H9 (cell line): ENCODE results near the gene LONP2. TPM values are rescaled to one million over a fixed set of nuclear protein-coding genes. Genes with fewer than 3 reads are reported as not detected.

Source experiments
- DNase-seq: peaks from one replicate; pipeline ENCODE4 v3.0.0-alpha.2; 2017
- H2AFZ ChIP-seq: one replicate; pipeline ENCODE4 v1.6.1; 2013; ENCODE audit warnings: mild to moderate bottlenecking, low read length, control low read depth, moderate library complexity
- H2AK5ac ChIP-seq: 2 replicates; pipeline ENCODE4 v1.6.1; 2013; ENCODE audit warnings: low read length, control low read depth, mixed read lengths; ENCODE audit not compliant: insufficient read length
- H2BK120ac ChIP-seq: one replicate; pipeline ENCODE4 v1.6.1; 2013; ENCODE audit warnings: low read depth, mild to moderate bottlenecking, low read length, control low read depth, inconsistent platforms; ENCODE audit not compliant: poor library complexity, severe bottlenecking
- H2BK12ac ChIP-seq: 2 replicates; pipeline ENCODE4 v1.6.1; 2013; ENCODE audit warnings: low read length, control low read depth, mixed read lengths, low read depth; ENCODE audit not compliant: insufficient read length
- H2BK15ac ChIP-seq: 2 replicates; pipeline ENCODE4 v1.6.1; 2013; ENCODE audit warnings: low read depth, low read length, control low read depth
- H2BK20ac ChIP-seq: one replicate; pipeline ENCODE4 v1.6.1; 2013; ENCODE audit warnings: low read depth, mild to moderate bottlenecking, low read length, control low read depth, inconsistent platforms; ENCODE audit not compliant: poor library complexity, severe bottlenecking
- H2BK5ac ChIP-seq: 2 replicates; pipeline ENCODE4 v1.6.1; 2013; ENCODE audit warnings: low read length, control low read depth, mixed read lengths; ENCODE audit not compliant: insufficient read length
- H3K14ac ChIP-seq: 2 replicates; pipeline ENCODE4 v1.6.1; 2013; ENCODE audit warnings: low read length, control low read depth; ENCODE audit not compliant: insufficient read depth
- H3K18ac ChIP-seq: 2 replicates; pipeline ENCODE4 v1.6.1; 2013; ENCODE audit warnings: low read depth, mild to moderate bottlenecking, mixed read lengths, low read length, control low read depth; ENCODE audit not compliant: insufficient read length
- H3K23ac ChIP-seq: 2 replicates; pipeline ENCODE4 v1.6.1; 2013; ENCODE audit warnings: low read length, control low read depth, mixed read lengths, low read depth; ENCODE audit not compliant: insufficient read length
- H3K23me2 ChIP-seq: 2 replicates; pipeline ENCODE4 v1.6.1; 2013; ENCODE audit warnings: low read depth, mild to moderate bottlenecking, mixed read lengths, low read length, control low read depth; ENCODE audit not compliant: insufficient read length, poor library complexity, severe bottlenecking
- H3K27ac ChIP-seq: 2 replicates; pipeline ENCODE4 v1.5.1; 2013; ENCODE audit warnings: low read length, control low read depth, mixed read lengths, low read depth; ENCODE audit not compliant: insufficient read length
- H3K27me3 ChIP-seq: 2 replicates; pipeline ENCODE4 v1.6.1; 2013; ENCODE audit warnings: low read length, control low read depth, inconsistent platforms; ENCODE audit not compliant: insufficient read depth
- H3K4ac ChIP-seq: 2 replicates; pipeline ENCODE4 v1.6.1; 2013; ENCODE audit warnings: low read depth, mild to moderate bottlenecking, control low read depth, inconsistent platforms, low read length, moderate library complexity
- H3K4me1 ChIP-seq: 2 replicates; pipeline ENCODE4 v1.6.1; 2013; ENCODE audit warnings: low read length, control low read depth, inconsistent platforms; ENCODE audit not compliant: insufficient read depth
- H3K4me2 ChIP-seq: 2 replicates; pipeline ENCODE4 v1.6.1; 2013; ENCODE audit warnings: low read length, control low read depth, mixed read lengths; ENCODE audit not compliant: insufficient read length, insufficient read depth
- H3K56ac ChIP-seq: 2 replicates; pipeline ENCODE4 v1.6.1; 2013; ENCODE audit warnings: low read depth, mild to moderate bottlenecking, mixed read lengths, low read length, control low read depth; ENCODE audit not compliant: insufficient read length
- H3K79me1 ChIP-seq: 2 replicates; pipeline ENCODE4 v1.6.1; 2013; ENCODE audit warnings: low read depth, mild to moderate bottlenecking, moderate library complexity, low read length, control low read depth, inconsistent platforms; ENCODE audit not compliant: insufficient read depth, poor library complexity, severe bottlenecking
- H3K79me2 ChIP-seq: 2 replicates; pipeline ENCODE4 v1.6.1; 2013; ENCODE audit warnings: low read length, control low read depth, inconsistent platforms; ENCODE audit not compliant: insufficient read depth
- H3K9ac ChIP-seq: 2 replicates; pipeline ENCODE4 v1.6.1; 2013; ENCODE audit warnings: low read length, control low read depth, mixed read lengths; ENCODE audit not compliant: insufficient read length; ENCODE audit errors: extremely low read depth
- H3K9me3 ChIP-seq: one replicate; pipeline ENCODE4 v1.6.1; 2013; ENCODE audit warnings: low read depth, low read length, inconsistent platforms; ENCODE audit not compliant: control insufficient read depth
- H3T11ph ChIP-seq: one replicate; pipeline ENCODE4 v1.6.1; 2013; ENCODE audit warnings: mild to moderate bottlenecking, low read length, control low read depth, inconsistent platforms
- H4K20me1 ChIP-seq: one replicate; pipeline ENCODE4 v1.6.1; 2013; ENCODE audit not compliant: control insufficient read depth, insufficient read length, insufficient read depth
- H4K5ac ChIP-seq: 2 replicates; pipeline ENCODE4 v1.6.1; 2013; ENCODE audit warnings: low read depth, mild to moderate bottlenecking, mixed read lengths, low read length, control low read depth; ENCODE audit not compliant: insufficient read length
- H4K8ac ChIP-seq: replicated peaks from 2 replicates; pipeline ENCODE4 v1.6.1; 2013; ENCODE audit warnings: low read length, control low read depth, mixed read lengths, low read depth; ENCODE audit not compliant: insufficient read length
- H4K91ac ChIP-seq: 2 replicates; pipeline ENCODE4 v1.6.1; 2013; ENCODE audit warnings: low read depth, mild to moderate bottlenecking, moderate library complexity, mixed read lengths, low read length, control low read depth; ENCODE audit not compliant: insufficient read length
- H3K27ac Mint-ChIP-seq, 3 experiments: 2 replicates in 2 of 3; 3 replicates in 1 of 3; pipeline ENCODE4 v1.8.0; 2020 to 2021; ENCODE audit warnings: mixed read lengths in 3 of 3, mild to moderate bottlenecking in 1 of 3, moderate library complexity in 1 of 3
- H3K27me3 Mint-ChIP-seq: 2 replicates; pipeline ENCODE4 v1.8.0; 2021; ENCODE audit warnings: low read depth, mild to moderate bottlenecking, moderate library complexity, mixed read lengths
- H3K36me3 Mint-ChIP-seq, 3 experiments: 2 replicates in 2 of 3; 3 replicates in 1 of 3; pipeline ENCODE4 v1.8.0; 2020 to 2021; ENCODE audit warnings: low read depth in 3 of 3, mixed read lengths in 3 of 3; ENCODE audit not compliant: insufficient read depth in 1 of 3
- H3K4me1 Mint-ChIP-seq, 2 experiments: 2 replicates each; pipeline ENCODE4 v1.8.0; 2020; ENCODE audit warnings: mixed read lengths in 2 of 2
- H3K4me3 Mint-ChIP-seq, 2 experiments: 2 replicates in 1 of 2; 3 replicates in 1 of 2; pipeline ENCODE4 v1.8.0; 2020 to 2021; ENCODE audit warnings: mild to moderate bottlenecking in 2 of 2, mixed read lengths in 2 of 2, moderate library complexity in 1 of 2
- H3K9me3 Mint-ChIP-seq, 2 experiments: 2 replicates in 1 of 2; 3 replicates in 1 of 2; pipeline ENCODE4 v1.8.0; 2020; ENCODE audit warnings: mild to moderate bottlenecking in 2 of 2, mixed read lengths in 2 of 2, moderate library complexity in 1 of 2
- CTCF ChIP-seq: fragments of 200-600 bp; sonication (generic); conservative IDR thresholded peaks from 3 replicates; pipeline ENCODE4 v1.8.0; 2021; ENCODE audit warnings: antibody characterized with exemption, mild to moderate bottlenecking
- WGBS: extraction: QIAGEN DNeasy Blood & Tissue Kit; methylation state at CpG from one replicate; pipeline ENCODE4 v1.1.7; 2013; ENCODE audit warnings: missing lambda C conversion rate, low lambda C conversion rate, mixed read lengths; ENCODE audit not compliant: insufficient read length; ENCODE audit errors: extremely low coverage; 5-methylcytosine and 5-hydroxymethylcytosine counted together
- total RNA-seq: library from RNA; stranded (reverse); gene quantifications from 2 replicates; pipeline ENCODE4 v1.2.1, GENCODE V29; 2021

Gene LONP2
- total RNA-seq, 1 experiment from 2014 or later: 27.8 TPM

- Histone ChIP-seq H3K23ac (no peak overlapping the region), H3K79me1 (no peaks in the 10 kb centered on the region), H4K5ac (no peak overlapping the region), H2BK15ac (no peak overlapping the region), H3K27me3 (no peaks in the 10 kb centered on the region), H3K4me1 (no peaks in the 10 kb centered on the region; the same call in 1 of the 2 replicates), H3T11ph (no peak overlapping the region), H2BK12ac (no peak overlapping the region), H2BK120ac (no peak overlapping the region), H3K4me2 (no peak overlapping the region), H3K56ac (no peak overlapping the region), H3K9ac (no peak overlapping the region), H4K8ac (no peak overlapping the region), H3K79me2 (no peaks in the 10 kb centered on the region), H4K91ac (no peak overlapping the region), H2AFZ (no peak overlapping the region), H2BK5ac (no peak overlapping the region), H3K27ac (no peak overlapping the region), H4K20me1 (no peaks in the 10 kb centered on the region), H3K23me2 (no peaks in the 10 kb centered on the region), H3K14ac (no peak overlapping the region; the same call in 1 of the 2 replicates), H3K18ac (no peak overlapping the region), H3K9me3 (no peaks in the 10 kb centered on the region), H2BK20ac (no peak overlapping the region), H2AK5ac (no peak overlapping the region), H3K4ac (no peak overlapping the region)
- Mint-ChIP-seq H3K36me3 (no peaks in the 10 kb centered on the region), H3K27me3 (peaks cover 4% of the 10 kb centered on the region), H3K4me3 (no peak overlapping the region), H3K9me3 (no peaks in the 10 kb centered on the region), H3K27ac (no peak overlapping the region), H3K4me1 (peaks cover 3 to 11% of the 10 kb centered on the region in 2 experiments; a peak in 2 of 4 replicates)
- DNase-seq: no peak
- WGBS: no CpG with 5 or more reads among the region's 6 CpGs
- TF ChIP-seq CTCF: no peak
These were observed 33.4 kb upstream of the LONP2 start for GRCh38 chr16:48210747-48211146.
